IMR-90 (cell line): Measurements from ENCODE around the gene NPR2. TPM values are rescaled to one million over a fixed set of nuclear protein-coding genes. Genes with fewer than 3 reads are reported as not detected.

Experiments
- ATAC-seq: fragments of 200-7000 bp; cut with Tn5 transposase; 2 replicates; pipeline ENCODE4 v1.9.1; 2020; ENCODE audit warnings: low read depth, mild to moderate bottlenecking, moderate library complexity
- BruUV-seq: library from RNA; stranded (reverse); fragments of 400-500 nt; replicated peaks from 2 replicates; lab custom pipeline; 2021; lab: Mats Ljungman, UMichigan
- CTCF ChIA-PET: fragments of 300-600 bp; formaldehyde crosslinking; extraction: SDS; loops from one replicate; lab custom pipeline; 2021; ENCODE audit warnings: antibody characterized with exemption; lab: Yijun Ruan, JAX
- POLR2A ChIA-PET: fragments of 300-600 bp; sonication (Branson Sonifier 250); formaldehyde crosslinking; loops from one replicate; lab custom pipeline; 2022; ENCODE audit warnings: antibody characterized with exemption; ENCODE audit not compliant: unreplicated experiment; lab: Charles Lee
- DNase-seq: peaks from one replicate; pipeline ENCODE4 v3.0.0; 2013
- H2AFZ ChIP-seq: replicated peaks from 2 replicates; pipeline ENCODE3; 2013; ENCODE audit warnings: low read length, mild to moderate bottlenecking; ENCODE audit not compliant: poor library complexity
- H2AK5ac ChIP-seq: 2 replicates; pipeline ENCODE4 v1.6.1; 2013; ENCODE audit warnings: low read depth, low read length, inconsistent platforms
- H2AK9ac ChIP-seq: replicated peaks from 2 replicates; pipeline ENCODE3; 2013; ENCODE audit warnings: mild to moderate bottlenecking, low read depth, low read length, moderate library complexity; ENCODE audit not compliant: poor library complexity
- H2BK120ac ChIP-seq: 2 replicates; pipeline ENCODE4 v1.6.1; 2013; ENCODE audit warnings: low read depth, low read length, inconsistent platforms
- H2BK15ac ChIP-seq: 3 replicates; pipeline ENCODE4 v1.6.1; 2013; ENCODE audit warnings: low read depth, low read length, inconsistent platforms
- H2BK20ac ChIP-seq: 2 replicates; pipeline ENCODE4 v1.6.1; 2013; ENCODE audit warnings: low read depth, mild to moderate bottlenecking, inconsistent platforms, low read length, moderate library complexity
- H2BK5ac ChIP-seq: 2 replicates; pipeline ENCODE4 v1.6.1; 2013; ENCODE audit warnings: mild to moderate bottlenecking, low read depth, low read length, inconsistent platforms; ENCODE audit not compliant: poor library complexity, severe bottlenecking
- H3K14ac ChIP-seq: replicated peaks from 2 replicates; pipeline ENCODE4 v1.6.1; 2013; ENCODE audit warnings: low read depth, low read length, inconsistent platforms
- H3K18ac ChIP-seq: 2 replicates; pipeline ENCODE4 v1.6.1; 2013; ENCODE audit warnings: low read depth, low read length, control low read depth
- H3K23ac ChIP-seq: 2 replicates; pipeline ENCODE4 v1.6.1; 2013; ENCODE audit warnings: low read depth, low read length, inconsistent platforms
- H3K27ac ChIP-seq: 2 replicates; pipeline ENCODE4 v1.5.1; 2013; ENCODE audit warnings: mild to moderate bottlenecking, control low read depth, low read length; ENCODE audit not compliant: insufficient read depth
- H3K27me3 ChIP-seq: 2 replicates; pipeline ENCODE4 v1.6.1; 2013; ENCODE audit warnings: low read length; ENCODE audit not compliant: control insufficient read depth, insufficient read depth
- H3K36me3 ChIP-seq: 2 replicates; pipeline ENCODE4 v1.6.1; 2013; ENCODE audit warnings: low read length, mixed read lengths; ENCODE audit not compliant: control insufficient read depth, insufficient read depth
- H3K4ac ChIP-seq: 2 replicates; pipeline ENCODE4 v1.6.1; 2013; ENCODE audit warnings: low read depth, low read length, inconsistent platforms
- H3K4me1 ChIP-seq: 2 replicates; pipeline ENCODE4 v1.6.1; 2013; ENCODE audit warnings: low read length, mixed read lengths; ENCODE audit not compliant: control insufficient read depth, insufficient read depth
- H3K4me2 ChIP-seq: 2 replicates; pipeline ENCODE4 v1.6.1; 2013; ENCODE audit warnings: low read depth, mild to moderate bottlenecking, control low read depth, low read length, moderate library complexity
- H3K4me3 ChIP-seq: 2 replicates; pipeline ENCODE4 v1.5.1; 2013; ENCODE audit warnings: low read depth, mild to moderate bottlenecking, control low read depth, low read length, moderate library complexity; ENCODE audit not compliant: insufficient read depth
- H3K56ac ChIP-seq: 2 replicates; pipeline ENCODE4 v1.6.1; 2013; ENCODE audit warnings: low read length, inconsistent platforms; ENCODE audit not compliant: insufficient read depth; ENCODE audit errors: extremely low read depth
- H3K79me1 ChIP-seq, 2 experiments: 2 replicates each; pipeline ENCODE4 v1.6.1; 2013; ENCODE audit warnings: low read length in 2 of 2, inconsistent platforms in 1 of 2, low read depth in 1 of 2
- H3K9ac ChIP-seq: 2 replicates; pipeline ENCODE4 v1.6.1; 2013; ENCODE audit warnings: low read depth, low read length, control low read depth
- H3K9me1 ChIP-seq: 2 replicates; pipeline ENCODE4 v1.6.1; 2013; ENCODE audit warnings: low read length, inconsistent platforms; ENCODE audit not compliant: insufficient read depth
- H3K9me3 ChIP-seq: 2 replicates; pipeline ENCODE4 v1.6.1; 2013; ENCODE audit warnings: low read length; ENCODE audit not compliant: control insufficient read depth, insufficient read depth
- H4K20me1 ChIP-seq: 2 replicates; pipeline ENCODE4 v1.6.1; 2013; ENCODE audit warnings: low read length, inconsistent platforms; ENCODE audit not compliant: insufficient read depth
- H4K5ac ChIP-seq: 2 replicates; pipeline ENCODE4 v1.6.1; 2013; ENCODE audit warnings: mild to moderate bottlenecking, low read depth, low read length, control low read depth
- H4K8ac ChIP-seq, 2 experiments: 2 replicates each; pipeline ENCODE4 v1.6.1; 2013; ENCODE audit warnings: low read depth in 2 of 2, low read length in 2 of 2, control low read depth in 1 of 2, inconsistent platforms in 1 of 2
- H4K91ac ChIP-seq: 2 replicates; pipeline ENCODE4 v1.6.1; 2013; ENCODE audit warnings: low read depth, low read length, inconsistent platforms; ENCODE audit not compliant: insufficient read depth
- BHLHE40 ChIP-seq: fragments of 150-350 bp; IDR thresholded peaks from 2 replicates; pipeline ENCODE4 v1.6.1; 2016; ENCODE audit warnings: mild to moderate bottlenecking, low read depth, low read length
- CEBPB ChIP-seq: IDR thresholded peaks from 2 replicates; pipeline ENCODE4 v1.6.1; 2012; ENCODE audit warnings: low read depth, low read length, improper control_type of control experiment
- CHD1 ChIP-seq: IDR thresholded peaks from 2 replicates; pipeline ENCODE4 v1.6.1; 2012; ENCODE audit warnings: low read depth, low read length, improper control_type of control experiment
- MAZ ChIP-seq: IDR thresholded peaks from 2 replicates; pipeline ENCODE4 v1.6.1; 2012; ENCODE audit warnings: low read depth, mild to moderate bottlenecking, low read length, improper control_type of control experiment, moderate library complexity, borderline replicate concordance
- MXI1 ChIP-seq: IDR thresholded peaks from 2 replicates; pipeline ENCODE4 v1.6.1; 2012; ENCODE audit warnings: low read depth, mild to moderate bottlenecking, low read length, moderate library complexity, borderline replicate concordance
- NFE2L2 ChIP-seq: fragments of 150-350 bp; IDR thresholded peaks from 2 replicates; pipeline ENCODE4 v1.6.1; 2016; ENCODE audit warnings: low read depth, mild to moderate bottlenecking, low read length
- POLR2A ChIP-seq: IDR thresholded peaks from 2 replicates; pipeline ENCODE4 v1.6.1; 2012; ENCODE audit warnings: mild to moderate bottlenecking, low read depth, low read length
- RAD21 ChIP-seq: IDR thresholded peaks from 2 replicates; pipeline ENCODE4 v1.6.1; 2012; ENCODE audit warnings: low read length, improper control_type of control experiment
- RCOR1 ChIP-seq: IDR thresholded peaks from 2 replicates; pipeline ENCODE4 v1.6.1; 2012; ENCODE audit warnings: mild to moderate bottlenecking, low read length, improper control_type of control experiment; ENCODE audit not compliant: insufficient replicate concordance
- SMC3 ChIP-seq: fragments of 150-350 bp; IDR thresholded peaks from 2 replicates; pipeline ENCODE4 v1.6.1; 2016; ENCODE audit warnings: low read depth, mild to moderate bottlenecking, antibody characterized with exemption, low read length, moderate library complexity
- WGBS, 2 experiments: methylation state at CpG; one replicate each; pipeline versions ENCODE4 v1.1.5 to v1.1.7; 2013; ENCODE audit warnings: missing lambda C conversion rate in 2 of 2; ENCODE audit not compliant: insufficient read length in 1 of 2; ENCODE audit errors: extremely low coverage in 2 of 2; 5-methylcytosine and 5-hydroxymethylcytosine counted together
- dilution Hi-C: fragments of 300-500 bp; cut with HindIII; formaldehyde crosslinking; loops from one replicate; pipeline ENCODE4 v1.14.3; 2018; ENCODE audit warnings: low sequenced_read_pairs; ENCODE audit not compliant: unreplicated experiment
- in situ Hi-C: fragments of 300-500 bp; cut with MboI; formaldehyde crosslinking; loops from 3 replicates; pipeline ENCODE4 v1.14.3; 2019; ENCODE audit warnings: low sequenced_read_pairs, inconsistent platforms, mixed read lengths
- intact Hi-C: fragments of 100-400 bp; cut with micrococcal nuclease; formaldehyde crosslinking; loops from 2 replicates; pipeline ENCODE4 v1.10.0; 2022
- polyA plus RNA-seq, 3 experiments: library from polyadenylated mRNA; depleted of rRNA; stranded (reverse); fragments of >200 nt; gene quantifications; 2 replicates each; pipeline ENCODE4 v1.2.3, GENCODE V29; 2012; ENCODE audit warnings: low replicate concordance in 1 of 3
- total RNA-seq: library from RNA; depleted of rRNA; stranded (reverse); fragments of >200 nt; gene quantifications from 2 replicates; pipeline ENCODE4 v1.2.3, GENCODE V29; 2012
- TF ChIP-seq, protein P1 (sequence below): fragments of 150-350 bp; IDR thresholded peaks from 2 replicates; pipeline ENCODE4 v1.6.1; 2016; ENCODE audit warnings: low read depth, mild to moderate bottlenecking, low read length, moderate library complexity, borderline replicate concordance
- TF ChIP-seq, protein P2 (sequence below): conservative IDR thresholded peaks from 2 replicates; pipeline ENCODE4 v1.5.1; 2012; ENCODE audit warnings: mild to moderate bottlenecking, low read depth, low read length, improper control_type of control experiment

Gene NPR2
- total and polyA plus RNA-seq, 2 of the 4 experiments (the other 2 are of a cell fraction): 5.2 to 35.7 TPM

DNA sequence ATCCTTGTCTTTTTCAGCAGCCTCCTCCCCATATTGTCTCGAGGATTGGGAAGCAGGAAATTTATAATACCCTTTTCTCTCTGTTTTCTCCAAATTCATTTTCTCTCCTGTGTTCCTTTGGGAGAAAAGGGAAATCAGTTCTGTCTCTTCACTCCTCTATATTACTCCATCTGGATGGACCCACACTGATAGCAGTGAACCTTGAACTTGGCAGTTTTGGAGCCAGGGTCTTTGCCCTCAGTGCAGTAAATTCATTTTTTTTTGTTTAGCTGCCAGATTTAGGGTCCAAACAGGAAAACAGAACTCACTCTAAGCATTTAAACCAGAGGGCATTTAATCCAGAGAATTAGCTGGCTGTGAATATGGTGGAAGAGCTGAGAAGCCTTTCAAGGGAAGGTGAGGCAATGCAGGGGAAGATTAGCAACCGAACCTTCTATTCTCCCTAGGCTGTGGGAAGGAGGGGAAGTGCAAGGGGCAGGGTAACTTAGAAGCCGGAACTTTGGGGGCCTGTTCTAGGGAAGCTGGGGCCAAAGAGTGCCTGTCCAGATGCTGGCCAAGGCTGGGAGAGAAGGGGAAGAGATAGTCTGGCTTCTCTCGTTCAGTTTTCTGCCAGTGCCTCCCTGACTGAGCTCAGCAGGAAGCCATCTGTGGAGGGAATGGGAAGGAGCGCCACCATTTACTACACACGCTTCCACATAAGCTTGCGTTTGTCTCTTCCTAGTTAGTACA is 16.3 kb upstream of the NPR2 start:
- no peak overlapping the region for H2BK20ac ChIP-seq
- no peak overlapping the region for H3K14ac ChIP-seq
- no peak overlapping the region for H3K4me2 ChIP-seq
- no peak overlapping the region for H3K56ac ChIP-seq
- H3K4me1 ChIP-seq: peaks cover 1% of the 10 kb centered on the region; the same call in 1 of the 2 replicates
- H3K4me3 ChIP-seq: no peak overlapping the region
- CTCF ChIA-PET: interaction anchor here (0.6 to 0.7 kb wide), 2 partner anchors 51 to 611 kb away, joined by 3 read pairs; no protein-coding TSS in a partner anchor
- H3K9me1 ChIP-seq: no peaks in the 10 kb centered on the region; the same call in 1 of the 2 replicates
- no peaks in the 10 kb centered on the region for H4K20me1 ChIP-seq
- no peak overlapping the region for H2BK5ac ChIP-seq
- no peak overlapping the region for H3K27ac ChIP-seq
- H2AFZ ChIP-seq: peak overlapping the region; percentile 55
- no peak for ATAC-seq
- H3K9ac ChIP-seq: no peak overlapping the region
- no peaks in the 10 kb centered on the region for H3K79me1 ChIP-seq
- TF ChIP-seq MAZ: no peak
- no peak for TF ChIP-seq BHLHE40
- TF ChIP-seq MXI1: no peak
- no peak for TF ChIP-seq RAD21
- TF ChIP-seq, protein P1, sequence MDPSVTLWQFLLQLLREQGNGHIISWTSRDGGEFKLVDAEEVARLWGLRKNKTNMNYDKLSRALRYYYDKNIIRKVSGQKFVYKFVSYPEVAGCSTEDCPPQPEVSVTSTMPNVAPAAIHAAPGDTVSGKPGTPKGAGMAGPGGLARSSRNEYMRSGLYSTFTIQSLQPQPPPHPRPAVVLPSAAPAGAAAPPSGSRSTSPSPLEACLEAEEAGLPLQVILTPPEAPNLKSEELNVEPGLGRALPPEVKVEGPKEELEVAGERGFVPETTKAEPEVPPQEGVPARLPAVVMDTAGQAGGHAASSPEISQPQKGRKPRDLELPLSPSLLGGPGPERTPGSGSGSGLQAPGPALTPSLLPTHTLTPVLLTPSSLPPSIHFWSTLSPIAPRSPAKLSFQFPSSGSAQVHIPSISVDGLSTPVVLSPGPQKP: no peak
- no peak for TF ChIP-seq SMC3
- no peak for TF ChIP-seq RCOR1
- TF ChIP-seq, protein P2, sequence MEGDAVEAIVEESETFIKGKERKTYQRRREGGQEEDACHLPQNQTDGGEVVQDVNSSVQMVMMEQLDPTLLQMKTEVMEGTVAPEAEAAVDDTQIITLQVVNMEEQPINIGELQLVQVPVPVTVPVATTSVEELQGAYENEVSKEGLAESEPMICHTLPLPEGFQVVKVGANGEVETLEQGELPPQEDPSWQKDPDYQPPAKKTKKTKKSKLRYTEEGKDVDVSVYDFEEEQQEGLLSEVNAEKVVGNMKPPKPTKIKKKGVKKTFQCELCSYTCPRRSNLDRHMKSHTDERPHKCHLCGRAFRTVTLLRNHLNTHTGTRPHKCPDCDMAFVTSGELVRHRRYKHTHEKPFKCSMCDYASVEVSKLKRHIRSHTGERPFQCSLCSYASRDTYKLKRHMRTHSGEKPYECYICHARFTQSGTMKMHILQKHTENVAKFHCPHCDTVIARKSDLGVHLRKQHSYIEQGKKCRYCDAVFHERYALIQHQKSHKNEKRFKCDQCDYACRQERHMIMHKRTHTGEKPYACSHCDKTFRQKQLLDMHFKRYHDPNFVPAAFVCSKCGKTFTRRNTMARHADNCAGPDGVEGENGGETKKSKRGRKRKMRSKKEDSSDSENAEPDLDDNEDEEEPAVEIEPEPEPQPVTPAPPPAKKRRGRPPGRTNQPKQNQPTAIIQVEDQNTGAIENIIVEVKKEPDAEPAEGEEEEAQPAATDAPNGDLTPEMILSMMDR: no peak
- TF ChIP-seq NFE2L2: no peak
- no peak for TF ChIP-seq CHD1
- TF ChIP-seq POLR2A: no peak
- TF ChIP-seq CEBPB: no peak
- dilution Hi-C loops: no loop called here
- intact Hi-C loops: no loop called here
- H3K27me3 ChIP-seq: peaks cover 27% of the 10 kb centered on the region
- H2AK5ac ChIP-seq: no peak overlapping the region
- WGBS, 2 experiments: no CpG with 5 or more reads among the region's 7 CpGs
- H2BK120ac ChIP-seq: no peak overlapping the region
- no peak overlapping the region for H3K23ac ChIP-seq
- no peak overlapping the region for H4K5ac ChIP-seq
- no peak overlapping the region for H3K4ac ChIP-seq
- H3K18ac ChIP-seq: no peak overlapping the region
- BruUV-seq: no TSS peak
- no peak overlapping the region for H2AK9ac ChIP-seq
- no peak overlapping the region for H4K91ac ChIP-seq
- POLR2A ChIA-PET: no interaction called here
- no peak overlapping the region for H4K8ac ChIP-seq
- DNase-seq: no peak
- H3K36me3 ChIP-seq: no peaks in the 10 kb centered on the region
- no peaks in the 10 kb centered on the region for H3K9me3 ChIP-seq
- in situ Hi-C loops: loop anchor here (5.0 kb wide), 1 partner anchor 107 kb away; no protein-coding TSS in a partner anchor
- no peak overlapping the region for H2BK15ac ChIP-seq
